22Rv1 (cell line): ENCODE data around the gene DISC1.

Experiments
- H3K27ac ChIP-seq: fragments of 450-650 bp; 2 replicates; pipeline ENCODE4 v1.5.1; 2017
- CTCF ChIP-seq: fragments of 450-650 bp; IDR thresholded peaks from 2 replicates; pipeline ENCODE4 v1.5.1; 2017; ENCODE audit warnings: mild to moderate bottlenecking
- ZFX ChIP-seq: fragments of 450-650 bp; IDR thresholded peaks from 2 replicates; pipeline ENCODE4 v1.6.1; 2017; ENCODE audit warnings: antibody characterized with exemption, borderline replicate concordance

Gene DISC1

GRCh38 chr1:231817801-231818200 lies 191.2 kb downstream of the DISC1 start:
- H3K27ac ChIP-seq = no peak overlapping the region
- TF ChIP-seq CTCF (no peak), ZFX (no peak)

- H3K27ac ChIP-seq = no peak overlapping the region
- no peak for TF ChIP-seq ZFX
- no peak for TF ChIP-seq CTCF
Observed at GRCh38 chr1:231818337-231818736, 191.7 kb downstream of the DISC1 start.

- no peak overlapping the region for H3K27ac ChIP-seq
- no peak for TF ChIP-seq ZFX
- TF ChIP-seq CTCF = no peak
Observed at GRCh38 chr1:231821281-231821680, 194.7 kb downstream of the DISC1 start.

GRCh38 chr1:231822041-231822440 lies 195.5 kb downstream of the DISC1 start:
- no peak for TF ChIP-seq CTCF
- no peak for TF ChIP-seq ZFX
- H3K27ac ChIP-seq = no peak overlapping the region

GRCh38 chr1:231826566-231826965 lies 200.0 kb downstream of the DISC1 start:
- no peak overlapping the region for H3K27ac ChIP-seq
- TF ChIP-seq ZFX (no peak), CTCF (no peak)

GRCh38 chr1:231827337-231828105 lies 200.9 kb downstream of the DISC1 start:
- H3K27ac ChIP-seq = no peak overlapping the region
- no peak for TF ChIP-seq CTCF
- no peak for TF ChIP-seq ZFX

GRCh38 chr1:231828182-231828920 lies 201.8 kb downstream of the DISC1 start:
- TF ChIP-seq ZFX (no peak), CTCF (no peak)
- H3K27ac ChIP-seq = no peak overlapping the region
